Mesothelial cell of epicardium (in vitro differentiated cells): ENCODE results near the gene STAT4. TPM values are rescaled to one million over a fixed set of nuclear protein-coding genes. Genes with fewer than 3 reads are reported as not detected.

Experiments used
- DNase-seq, 2 experiments: peaks; one replicate each; pipeline ENCODE4 v3.0.0; 2021; ENCODE audit warnings: low spot score in 2 of 2; ENCODE audit not compliant: unreplicated experiment in 2 of 2
- H3K27ac Mint-ChIP-seq: 2 replicates; pipeline ENCODE4 v1.8.0; 2021; ENCODE audit warnings: mixed read lengths
- H3K27me3 Mint-ChIP-seq: 2 replicates; pipeline ENCODE4 v1.8.0; 2021; ENCODE audit warnings: low read depth, mixed read lengths
- H3K36me3 Mint-ChIP-seq: 2 replicates; pipeline ENCODE4 v1.8.0; 2021; ENCODE audit warnings: mixed read lengths
- H3K4me1 Mint-ChIP-seq: 2 replicates; pipeline ENCODE4 v1.8.0; 2021; ENCODE audit warnings: mixed read lengths
- H3K4me3 Mint-ChIP-seq: 2 replicates; pipeline ENCODE4 v1.8.0; 2021; ENCODE audit warnings: mild to moderate bottlenecking, moderate library complexity, mixed read lengths
- H3K9me3 Mint-ChIP-seq: 2 replicates; pipeline ENCODE4 v1.8.0; 2021; ENCODE audit warnings: mixed read lengths
- CTCF ChIP-seq: fragments of 200-600 bp; sonication (generic); IDR thresholded peaks from one replicate; pipeline ENCODE4 v1.5.0; 2021; ENCODE audit warnings: antibody characterized with exemption; ENCODE audit not compliant: unreplicated experiment
- total RNA-seq: library from RNA; stranded (reverse); gene quantifications from 3 replicates; pipeline ENCODE4 v1.2.1, GENCODE V29; 2021

The STAT4 gene
- total RNA-seq, 1 donor from 2014 or later, result 2.4 TPM

- H3K27me3 Mint-ChIP-seq, result no peaks in the 10 kb centered on the region
- no peak overlapping the region for H3K4me3 Mint-ChIP-seq
- DNase-seq, result no peak
- H3K9me3 Mint-ChIP-seq, result peaks cover 13% of the 10 kb centered on the region
- no peaks in the 10 kb centered on the region for H3K36me3 Mint-ChIP-seq
- no peak for TF ChIP-seq CTCF
- H3K4me1 Mint-ChIP-seq, result no peaks in the 10 kb centered on the region
- no peak overlapping the region for H3K27ac Mint-ChIP-seq
These were observed 40.2 kb upstream of the STAT4 start for GRCh38 chr2:191190861-191191552.

GRCh38 chr2:191190435-191190834 lies 39.6 kb upstream of the STAT4 start:
- H3K36me3 Mint-ChIP-seq, result no peaks in the 10 kb centered on the region
- no peak overlapping the region for H3K27ac Mint-ChIP-seq
- H3K4me3 Mint-ChIP-seq, result no peak overlapping the region
- no peaks in the 10 kb centered on the region for H3K4me1 Mint-ChIP-seq
- no peak for TF ChIP-seq CTCF
- H3K9me3 Mint-ChIP-seq, result peaks cover 13% of the 10 kb centered on the region
- DNase-seq, result no peak
- H3K27me3 Mint-ChIP-seq, result no peaks in the 10 kb centered on the region

GRCh38 chr2:191189112-191189635 lies 38.4 kb upstream of the STAT4 start:
- H3K27ac Mint-ChIP-seq, result no peak overlapping the region
- no peak for DNase-seq
- H3K4me1 Mint-ChIP-seq, result no peaks in the 10 kb centered on the region
- peaks cover 13% of the 10 kb centered on the region for H3K9me3 Mint-ChIP-seq
- no peaks in the 10 kb centered on the region for H3K36me3 Mint-ChIP-seq
- no peak overlapping the region for H3K4me3 Mint-ChIP-seq
- H3K27me3 Mint-ChIP-seq, result no peaks in the 10 kb centered on the region
- TF ChIP-seq CTCF, result no peak

GRCh38 chr2:191188550-191189093 lies 37.8 kb upstream of the STAT4 start:
- H3K27me3 Mint-ChIP-seq, result no peaks in the 10 kb centered on the region
- peaks cover 13% of the 10 kb centered on the region for H3K9me3 Mint-ChIP-seq
- no peak overlapping the region for H3K4me3 Mint-ChIP-seq
- TF ChIP-seq CTCF, result no peak
- no peak for DNase-seq
- no peaks in the 10 kb centered on the region for H3K36me3 Mint-ChIP-seq
- no peaks in the 10 kb centered on the region for H3K4me1 Mint-ChIP-seq
- H3K27ac Mint-ChIP-seq, result no peak overlapping the region

- DNase-seq, result no peak
- Mint-ChIP-seq H3K9me3 (peaks cover 13% of the 10 kb centered on the region), H3K4me3 (no peak overlapping the region), H3K4me1 (no peaks in the 10 kb centered on the region), H3K27ac (no peak overlapping the region), H3K27me3 (no peaks in the 10 kb centered on the region), H3K36me3 (no peaks in the 10 kb centered on the region)
- TF ChIP-seq CTCF, result no peak
These were observed 36.5 kb upstream of the STAT4 start for GRCh38 chr2:191187105-191187829.
